ENCODE results near the gene SPAG6. TPM values are rescaled to one million over a fixed set of nuclear protein-coding genes. Genes with fewer than 3 reads are reported as not detected.

SPAG6 gene
- total RNA-seq, 2 experiments from 2014 or later, result not detected

DNA sequence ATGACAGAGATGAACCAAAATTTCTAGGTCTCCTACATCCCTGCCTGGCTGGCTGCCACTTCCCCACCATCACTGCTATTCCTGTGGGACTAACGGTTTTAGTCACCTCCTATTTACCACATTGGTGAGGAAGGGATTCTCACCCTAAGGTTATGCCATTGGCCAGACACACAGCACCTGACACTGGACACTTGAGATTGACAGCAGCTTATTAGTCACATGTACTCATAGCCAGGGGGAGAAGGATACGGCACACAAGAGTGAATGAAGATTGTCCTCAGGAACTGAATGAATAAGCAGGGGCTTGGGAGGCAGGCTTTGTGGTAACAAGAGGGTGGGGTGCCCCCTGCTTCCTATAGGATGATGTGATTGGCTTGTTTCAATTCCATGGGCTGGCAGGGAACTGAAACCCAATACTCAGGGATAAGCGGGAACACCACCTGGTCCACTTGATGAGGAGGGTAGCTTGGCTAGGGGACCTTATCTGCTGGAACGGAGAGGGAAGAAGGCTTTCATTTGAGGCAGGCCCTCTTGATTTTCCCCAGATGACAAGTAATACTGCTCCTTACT is 99.0 kb downstream of the SPAG6 start:
- Mint-ChIP-seq H3K27ac (no peak overlapping the region), H3K4me3 (no peak overlapping the region), H3K36me3 (ENCODE audit: low read depth) (no peaks in the 10 kb centered on the region), H3K27me3 (peaks cover 29% of the 10 kb centered on the region), H3K9me3 (no peaks in the 10 kb centered on the region), H3K4me1 (ENCODE audit: low read depth) (peaks cover 18% of the 10 kb centered on the region)
- ChIA-PET CTCF (no interaction called here), POLR2A (no interaction called here)
- ATAC-seq (ENCODE audit: poor library complexity) (no peak), DNase-seq (no peak)
- intact Hi-C loops (cut with DNase I, micrococcal nuclease), result no loop called here
- TF ChIP-seq, protein P1, sequence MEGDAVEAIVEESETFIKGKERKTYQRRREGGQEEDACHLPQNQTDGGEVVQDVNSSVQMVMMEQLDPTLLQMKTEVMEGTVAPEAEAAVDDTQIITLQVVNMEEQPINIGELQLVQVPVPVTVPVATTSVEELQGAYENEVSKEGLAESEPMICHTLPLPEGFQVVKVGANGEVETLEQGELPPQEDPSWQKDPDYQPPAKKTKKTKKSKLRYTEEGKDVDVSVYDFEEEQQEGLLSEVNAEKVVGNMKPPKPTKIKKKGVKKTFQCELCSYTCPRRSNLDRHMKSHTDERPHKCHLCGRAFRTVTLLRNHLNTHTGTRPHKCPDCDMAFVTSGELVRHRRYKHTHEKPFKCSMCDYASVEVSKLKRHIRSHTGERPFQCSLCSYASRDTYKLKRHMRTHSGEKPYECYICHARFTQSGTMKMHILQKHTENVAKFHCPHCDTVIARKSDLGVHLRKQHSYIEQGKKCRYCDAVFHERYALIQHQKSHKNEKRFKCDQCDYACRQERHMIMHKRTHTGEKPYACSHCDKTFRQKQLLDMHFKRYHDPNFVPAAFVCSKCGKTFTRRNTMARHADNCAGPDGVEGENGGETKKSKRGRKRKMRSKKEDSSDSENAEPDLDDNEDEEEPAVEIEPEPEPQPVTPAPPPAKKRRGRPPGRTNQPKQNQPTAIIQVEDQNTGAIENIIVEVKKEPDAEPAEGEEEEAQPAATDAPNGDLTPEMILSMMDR (IDR thresholded peaks at IDR 0.05), result no peak
- H3K9me3 ChIP-seq (ENCODE audit: control insufficient read depth in 1 of 2, insufficient read depth in 1 of 2, low read length in 2 of 2), result no peaks in the 10 kb centered on the region
- H3K27ac ChIP-seq (ENCODE audit: low read depth in 1 of 2, low read length in 2 of 2), result no peak overlapping the region
- no peaks in the 10 kb centered on the region for H3K4me1 ChIP-seq (ENCODE audit: insufficient read depth, low read length)
- H3K4me3 ChIP-seq (ENCODE audit: low read length), result no peak overlapping the region
- no peaks in the 10 kb centered on the region for H3K27me3 ChIP-seq (ENCODE audit: control insufficient read depth in 1 of 2, insufficient read depth in 2 of 2, low read length in 2 of 2)
- H3K36me3 ChIP-seq (ENCODE audit: insufficient read depth, low read length), result no peaks in the 10 kb centered on the region

DNA sequence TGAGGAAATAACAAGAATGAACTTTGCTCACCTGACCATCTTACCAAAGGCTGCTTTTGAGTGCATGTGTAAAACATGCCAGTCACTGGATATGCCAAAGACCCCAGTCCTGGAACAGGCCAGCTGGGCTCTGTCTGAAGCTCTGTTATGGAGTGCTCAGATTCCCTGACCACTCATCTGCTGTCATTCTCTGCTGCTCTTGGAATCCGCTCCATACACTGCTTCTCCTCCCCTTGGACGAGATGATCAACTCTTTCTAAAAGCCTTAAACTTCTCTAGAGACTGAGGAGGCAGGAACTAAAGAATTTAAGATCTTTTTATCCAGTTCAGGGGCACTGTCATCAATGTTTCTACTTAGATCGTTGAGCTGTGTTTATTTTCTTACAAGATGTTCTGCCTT is 100.2 kb downstream of the SPAG6 start:
- Mint-ChIP-seq H3K9me3 (no peaks in the 10 kb centered on the region), H3K4me1 (ENCODE audit: low read depth) (peaks cover 8% of the 10 kb centered on the region)
- CTCF ChIA-PET, result no interaction called here

DNA sequence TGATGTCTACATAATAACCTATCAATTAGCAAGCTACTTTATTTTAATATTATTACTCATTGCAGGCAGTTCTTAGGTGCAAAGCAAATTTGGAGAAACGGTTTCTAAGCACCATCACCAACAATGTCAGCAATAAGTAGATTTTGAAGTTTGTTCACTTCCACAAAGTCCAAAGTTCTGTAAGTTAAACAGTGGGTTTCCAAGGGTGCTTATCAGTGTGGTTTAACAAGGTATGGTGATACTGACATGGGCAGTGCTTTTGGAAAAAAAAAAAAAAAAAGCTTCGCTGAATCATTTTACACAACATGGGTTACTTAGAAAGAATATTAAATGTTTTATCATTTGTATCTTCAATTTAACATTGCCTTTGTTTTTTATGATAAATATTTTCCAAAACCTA is 101.8 kb downstream of the SPAG6 start:
- Histone ChIP-seq H3K9me3 (ENCODE audit: control insufficient read depth in 1 of 2, insufficient read depth in 1 of 2, low read length in 2 of 2) (no peaks in the 10 kb centered on the region), H3K36me3 (ENCODE audit: insufficient read depth, low read length) (no peaks in the 10 kb centered on the region), H3K4me1 (ENCODE audit: insufficient read depth, low read length) (no peaks in the 10 kb centered on the region), H3K27me3 (ENCODE audit: control insufficient read depth in 1 of 2, insufficient read depth in 2 of 2, low read length in 2 of 2) (peaks cover 0 to 4% of the 10 kb centered on the region in 2 experiments), H3K27ac (ENCODE audit: low read depth in 1 of 2, low read length in 2 of 2) (no peak overlapping the region), H3K4me3 (ENCODE audit: low read length) (no peak overlapping the region)
- DNase-seq, result no peak
- no peaks in the 10 kb centered on the region for H3K9me3 Mint-ChIP-seq
- POLR2A ChIA-PET, result interaction anchor here (0.6 to 2.8 kb wide), 2 partner anchors 8 to 10 kb away, joined by 4 to 16 read pairs; no protein-coding TSS in a partner anchor
- H3K4me1 Mint-ChIP-seq (ENCODE audit: low read depth), result no peaks in the 10 kb centered on the region
- intact Hi-C loops (cut with DNase I, micrococcal nuclease), result no loop called here
- H3K27me3 Mint-ChIP-seq, result peaks cover 41% of the 10 kb centered on the region
- ATAC-seq (ENCODE audit: poor library complexity), result no peak
- H3K36me3 Mint-ChIP-seq (ENCODE audit: low read depth), result no peaks in the 10 kb centered on the region
- TF ChIP-seq, protein P1 (IDR thresholded peaks at IDR 0.05), result no peak
- H3K27ac Mint-ChIP-seq, result no peak overlapping the region
- CTCF ChIA-PET, result interaction anchor here (1.2 kb wide), 1 partner anchor 40 kb away, joined by 3 read pairs; no protein-coding TSS in a partner anchor
- H3K4me3 Mint-ChIP-seq, result no peak overlapping the region

More for the DNA sequence above, 100.2 kb downstream of the SPAG6 start:
- no peaks in the 10 kb centered on the region for H3K36me3 ChIP-seq (ENCODE audit: insufficient read depth, low read length)
- no peaks in the 10 kb centered on the region for H3K4me1 ChIP-seq (ENCODE audit: insufficient read depth, low read length)
- ATAC-seq (ENCODE audit: poor library complexity) (no peak), DNase-seq (no peak)
- Mint-ChIP-seq H3K27me3 (peaks cover 39% of the 10 kb centered on the region), H3K27ac (no peak overlapping the region), H3K36me3 (ENCODE audit: low read depth) (no peaks in the 10 kb centered on the region), H3K4me3 (no peak overlapping the region)
- H3K27ac ChIP-seq (ENCODE audit: low read depth in 1 of 2, low read length in 2 of 2), result no peak overlapping the region
- H3K4me3 ChIP-seq (ENCODE audit: low read length), result no peak overlapping the region
- POLR2A ChIA-PET, result interaction anchor here (2.8 kb wide), 1 partner anchor 9 kb away, joined by 16 read pairs; no protein-coding TSS in a partner anchor
- H3K27me3 ChIP-seq (ENCODE audit: control insufficient read depth in 1 of 2, insufficient read depth in 2 of 2, low read length in 2 of 2), result peaks cover 0 to 4% of the 10 kb centered on the region in 2 experiments
- no peaks in the 10 kb centered on the region for H3K9me3 ChIP-seq (ENCODE audit: control insufficient read depth in 1 of 2, insufficient read depth in 1 of 2, low read length in 2 of 2)
- TF ChIP-seq, protein P1 (IDR thresholded peaks at IDR 0.05), result no peak
- intact Hi-C loops (cut with DNase I, micrococcal nuclease), result no loop called here

Measured in CD4-positive, alpha-beta T cell (primary cell).